Measurements from ENCODE around the gene ARHGAP9. TPM values are rescaled to one million over a fixed set of nuclear protein-coding genes. Genes with fewer than 3 reads are reported as not detected.

The ARHGAP9 gene
- total RNA-seq, 1 experiment from 2014 or later: 3.6 TPM

GRCh38 chr12:57519796-57520052 is 40.1 kb upstream of the ARHGAP9 start:
- CTCF ChIA-PET: interaction anchor here (1.6 to 2.0 kb wide), 2 partner anchors 61 to 64 kb away, joined by 4 to 8 read pairs; partner anchors contain the start of gene GLI1
- no peaks in the 10 kb centered on the region for H3K9me3 Mint-ChIP-seq
- DNase-seq (ENCODE audit: low spot score): no peak
- ATAC-seq: peak; percentile 7
- peaks cover 42% of the 10 kb centered on the region for H3K36me3 Mint-ChIP-seq
- H3K27ac Mint-ChIP-seq: peak overlapping the region; percentile 100
- H3K27me3 Mint-ChIP-seq (ENCODE audit: low read depth): peaks cover 3% of the 10 kb centered on the region; the same call in 1 of the 2 replicates
- peak overlapping the region; percentile 96 for H3K4me3 Mint-ChIP-seq
- peaks cover 42% of the 10 kb centered on the region for H3K4me1 Mint-ChIP-seq
- POLR2A ChIA-PET: interaction anchor here (1.1 to 2.2 kb wide), 6 partner anchors 10 to 65 kb away, joined by 3 to 9 read pairs (median 6); partner anchors contain the start of genes GLI1 and INHBE
- TF ChIP-seq ESRRA (CRISPR knock-in tag; IDR thresholded peaks at IDR 0.05; ENCODE audit: borderline replicate concordance) (no peak), FOXJ3 (CRISPR knock-in tag; IDR thresholded peaks at IDR 0.05; ENCODE audit: borderline replicate concordance) (no peak), ETV6 (CRISPR knock-in tag; IDR thresholded peaks at IDR 0.05) (no peak), MAX (CRISPR knock-in tag; IDR thresholded peaks at IDR 0.05) (0 out of 2 replicates have a peak, but pooled peaks have one; percentile 49), ZNF232 (CRISPR knock-in tag; IDR thresholded peaks at IDR 0.05) (no peak), TCF7 (CRISPR knock-in tag; IDR thresholded peaks at IDR 0.05; ENCODE audit: low read depth) (no peak), GTF2I (CRISPR knock-in tag; conservative IDR thresholded peaks at IDR 0.05) (no peak), MLX (CRISPR knock-in tag; IDR thresholded peaks at IDR 0.05) (no peak), IRF2 (CRISPR knock-in tag; IDR thresholded peaks at IDR 0.05; ENCODE audit: borderline replicate concordance, low read depth) (no peak), PRRX2 (CRISPR knock-in tag; IDR thresholded peaks at IDR 0.05) (0 out of 2 replicates have a peak, but pooled peaks have one; percentile 22), NFYB (CRISPR knock-in tag; conservative IDR thresholded peaks at IDR 0.05; ENCODE audit: low read depth) (no peak), SOX15 (CRISPR knock-in tag; IDR thresholded peaks at IDR 0.05) (no peak), ATF1 (CRISPR knock-in tag; IDR thresholded peaks at IDR 0.05) (no peak), E2F1 (CRISPR knock-in tag; IDR thresholded peaks at IDR 0.05) (peak; percentile 18; the same call in 1 of the 2 replicates), ZBTB21 (CRISPR knock-in tag; IDR thresholded peaks at IDR 0.05; ENCODE audit: borderline replicate concordance) (no peak), ZBTB43 (CRISPR knock-in tag; IDR thresholded peaks at IDR 0.05) (no peak), NR2C2 (CRISPR knock-in tag; IDR thresholded peaks at IDR 0.05) (no peak), NFATC4 (CRISPR knock-in tag; IDR thresholded peaks at IDR 0.05) (peak; percentile 43; the same call in 1 of the 2 replicates), ZNF219 (CRISPR knock-in tag; IDR thresholded peaks at IDR 0.05; ENCODE audit: borderline replicate concordance) (no peak), ELF4 (CRISPR knock-in tag; IDR thresholded peaks at IDR 0.05; ENCODE audit: low read depth) (no peak), MXD4 (CRISPR knock-in tag; IDR thresholded peaks at IDR 0.05; ENCODE audit: borderline replicate concordance) (no peak), EMX1 (CRISPR knock-in tag; IDR thresholded peaks at IDR 0.05) (no peak), AFF4 (CRISPR knock-in tag; IDR thresholded peaks at IDR 0.05; ENCODE audit: borderline replicate concordance) (no peak), OVOL2 (CRISPR knock-in tag; IDR thresholded peaks at IDR 0.05; ENCODE audit: borderline replicate concordance) (no peak), ZNF671 (CRISPR knock-in tag; IDR thresholded peaks at IDR 0.05) (no peak), SMAD4 (CRISPR knock-in tag; IDR thresholded peaks at IDR 0.05) (no peak), ATF2 (CRISPR knock-in tag; IDR thresholded peaks at IDR 0.05; ENCODE audit: borderline replicate concordance, low read depth) (no peak), PRDM15 (CRISPR knock-in tag; IDR thresholded peaks at IDR 0.05) (no peak), JAZF1 (CRISPR knock-in tag; IDR thresholded peaks at IDR 0.05) (no peak)
